Measurements from ENCODE around the gene ADAMTSL4.

Gene ADAMTSL4

GRCh38 chr1:150552128-150552910 is 3.1 kb downstream of the ADAMTSL4 start:
- no peak for TF ChIP-seq CTCF (conservative IDR thresholded peaks at IDR 0.05; ENCODE audit: low read depth)
- peak overlapping the region; percentile 100 for H3K27ac ChIP-seq
- ChIA-PET POLR2A (ENCODE audit: low non-redundant PET) (interaction anchor here (0.6 kb wide), 1 partner anchor 28 kb away, joined by 4 read pairs; no protein-coding TSS in a partner anchor), CTCF (interaction anchor here (0.5 to 1.6 kb wide), 3 partner anchors 8 to 564 kb away, joined by 4 to 7 read pairs (median 5); no protein-coding TSS in a partner anchor)
- DNase-seq (ENCODE audit: low spot score): peak; percentile 90

- ChIA-PET POLR2A (ENCODE audit: low non-redundant PET) (no interaction called here), CTCF (interaction anchor here (0.5 kb wide), 1 partner anchor 565 kb away, joined by 5 read pairs; no protein-coding TSS in a partner anchor)
- H3K27ac ChIP-seq: peak overlapping the region; percentile 100
Measured at GRCh38 chr1:150552911-150553289, 3.7 kb downstream of the ADAMTSL4 start.

GRCh38 chr1:150553392-150554085 is 4.3 kb downstream of the ADAMTSL4 start:
- no peak for TF ChIP-seq CTCF (conservative IDR thresholded peaks at IDR 0.05; ENCODE audit: low read depth)
- H3K27ac ChIP-seq: peak overlapping the region; percentile 100
- CTCF ChIA-PET: interaction anchor here (0.5 to 1.2 kb wide), 2 partner anchors 21 to 565 kb away, joined by 4 to 5 read pairs; no protein-coding TSS in a partner anchor

More at GRCh38 chr1:150552911-150553289, 3.7 kb downstream of the ADAMTSL4 start:
- no peak for DNase-seq (ENCODE audit: low spot score)
- no peak for TF ChIP-seq CTCF (conservative IDR thresholded peaks at IDR 0.05; ENCODE audit: low read depth)

GRCh38 chr1:150554086-150554452 is 4.9 kb downstream of the ADAMTSL4 start:
- CTCF ChIA-PET: interaction anchor here (1.2 kb wide), 1 partner anchor 21 kb away, joined by 4 read pairs; no protein-coding TSS in a partner anchor
- TF ChIP-seq CTCF (conservative IDR thresholded peaks at IDR 0.05; ENCODE audit: low read depth): no peak
- H3K27ac ChIP-seq: peak overlapping the region; percentile 100
- POLR2A ChIA-PET (ENCODE audit: low non-redundant PET): no interaction called here
- DNase-seq (ENCODE audit: low spot score): no peak

More at GRCh38 chr1:150553392-150554085, 4.3 kb downstream of the ADAMTSL4 start:
- no peak for DNase-seq (ENCODE audit: low spot score)
- POLR2A ChIA-PET (ENCODE audit: low non-redundant PET): interaction anchor here (0.5 kb wide), 1 partner anchor 51 kb away, joined by 3 read pairs; no protein-coding TSS in a partner anchor

GRCh38 chr1:150555198-150555970 is 6.2 kb downstream of the ADAMTSL4 start:
- no peak for DNase-seq (ENCODE audit: low spot score)
- CTCF ChIA-PET: interaction anchor here (1.1 kb wide), 1 partner anchor 258 kb away, joined by 6 read pairs; no protein-coding TSS in a partner anchor
- no peak for TF ChIP-seq CTCF (conservative IDR thresholded peaks at IDR 0.05; ENCODE audit: low read depth)
- POLR2A ChIA-PET (ENCODE audit: low non-redundant PET): no interaction called here
- peak overlapping the region; percentile 100 for H3K27ac ChIP-seq

Data from RWPE1 (cell line).